GM23338 (cell line): Measurements from ENCODE around the gene MT1H. TPM values are rescaled to one million over a fixed set of nuclear protein-coding genes. Genes with fewer than 3 reads are reported as not detected.

Experiments
- ATAC-seq: fragments of 200-7000 bp; cut with Tn5 transposase; 3 replicates; pipeline ENCODE4 v1.9.1; 2020
- DNase-seq: peaks from one replicate; pipeline ENCODE4 v3.0.0-alpha.2; 2015; ENCODE audit warnings: low spot score
- H2AFZ ChIP-seq: fragments of 200-600 bp; sonication (generic); 2 replicates; pipeline ENCODE4 v1.8.0; 2016; ENCODE audit warnings: antibody characterized with exemption, mild to moderate bottlenecking, moderate library complexity
- H3F3A ChIP-seq: fragments of 200-600 bp; sonication (generic); replicated peaks from 2 replicates; pipeline ENCODE4 v1.8.0; 2017; ENCODE audit warnings: antibody characterized with exemption, mixed run types, low read depth
- H3K27ac ChIP-seq: fragments of 200-600 bp; sonication (generic); 2 replicates; pipeline ENCODE4 v1.6.1; 2016; ENCODE audit warnings: low read depth
- H3K27me3 ChIP-seq: fragments of 200-600 bp; sonication (generic); 2 replicates; pipeline ENCODE4 v1.8.0; 2016; ENCODE audit warnings: mild to moderate bottlenecking, mixed run types, moderate library complexity; ENCODE audit not compliant: insufficient read depth
- H3K36me3 ChIP-seq: fragments of 200-600 bp; sonication (generic); 2 replicates; pipeline ENCODE4 v1.8.0; 2016; ENCODE audit warnings: mild to moderate bottlenecking; ENCODE audit not compliant: insufficient read depth
- H3K4me1 ChIP-seq: fragments of 200-600 bp; sonication (generic); 2 replicates; pipeline ENCODE4 v1.8.0; 2016; ENCODE audit warnings: mild to moderate bottlenecking, moderate library complexity; ENCODE audit not compliant: insufficient read depth
- H3K4me2 ChIP-seq: fragments of 200-600 bp; sonication (generic); 2 replicates; pipeline ENCODE4 v1.7.1; 2017; ENCODE audit warnings: mixed run types
- H3K4me3 ChIP-seq: fragments of 200-600 bp; sonication (generic); 2 replicates; pipeline ENCODE4 v1.6.1; 2016; ENCODE audit warnings: mixed run types
- H3K79me2 ChIP-seq: fragments of 200-600 bp; sonication (generic); replicated peaks from 2 replicates; pipeline ENCODE4 v1.8.0; 2017; ENCODE audit warnings: mild to moderate bottlenecking; ENCODE audit not compliant: insufficient read depth
- H3K9me2 ChIP-seq: fragments of 200-600 bp; sonication (generic); 2 replicates; pipeline ENCODE4 v1.8.0; 2017; ENCODE audit not compliant: insufficient read depth
- H4K20me1 ChIP-seq: fragments of 200-600 bp; sonication (generic); replicated peaks from 2 replicates; pipeline ENCODE4 v1.8.0; 2017; ENCODE audit warnings: mild to moderate bottlenecking; ENCODE audit not compliant: insufficient read depth
- H3K27ac Mint-ChIP-seq: 2 replicates; pipeline ENCODE4 v1.8.0; 2020; ENCODE audit warnings: inconsistent platforms, mild to moderate bottlenecking, moderate library complexity, mixed read lengths
- H3K27me3 Mint-ChIP-seq: 3 replicates; pipeline ENCODE4 v1.8.0; 2022; ENCODE audit warnings: low read depth, mild to moderate bottlenecking, moderate library complexity, mixed read lengths, inconsistent platforms; ENCODE audit not compliant: insufficient read depth, poor library complexity
- H3K36me3 Mint-ChIP-seq: 3 replicates; pipeline ENCODE4 v1.8.0; 2021; ENCODE audit warnings: low read depth, mild to moderate bottlenecking, inconsistent platforms, moderate library complexity, mixed read lengths
- H3K4me1 Mint-ChIP-seq: 3 replicates; pipeline ENCODE4 v1.8.0; 2020; ENCODE audit warnings: mild to moderate bottlenecking, inconsistent platforms, mixed read lengths
- H3K4me3 Mint-ChIP-seq: 3 replicates; pipeline ENCODE4 v1.8.0; 2021; ENCODE audit warnings: moderate library complexity, mild to moderate bottlenecking, inconsistent platforms, mixed read lengths
- H3K9me3 Mint-ChIP-seq: 3 replicates; pipeline ENCODE4 v1.8.0; 2020; ENCODE audit warnings: moderate library complexity, mild to moderate bottlenecking, inconsistent platforms, mixed read lengths
- ETS1 ChIP-seq: IDR thresholded peaks from 2 replicates; pipeline ENCODE4 v1.6.1; 2016; ENCODE audit warnings: antibody characterized with exemption
- EZH2phosphoT487 ChIP-seq: fragments of 200-600 bp; sonication (generic); IDR thresholded peaks from one replicate; pipeline ENCODE4 v1.8.1; 2018; ENCODE audit warnings: antibody characterized with exemption; ENCODE audit not compliant: unreplicated experiment
- NANOG ChIP-seq: IDR thresholded peaks from 2 replicates; pipeline ENCODE4 v1.6.1; 2016; ENCODE audit warnings: antibody characterized with exemption, borderline replicate concordance
- POLR2AphosphoS5 ChIP-seq: IDR thresholded peaks from 2 replicates; pipeline ENCODE4 v1.6.1; 2016; ENCODE audit warnings: antibody characterized with exemption, low read depth
- STAT1 ChIP-seq: IDR thresholded peaks from one replicate; pipeline ENCODE4 v1.6.1; 2016; ENCODE audit warnings: antibody characterized with exemption; ENCODE audit not compliant: unreplicated experiment
- ZNF331 ChIP-seq: fragments of 250-450 bp; sonication (Bioruptor Pico); IDR thresholded peaks from 2 replicates; pipeline ENCODE4 v1.5.0; 2020; ENCODE audit warnings: low read depth, mild to moderate bottlenecking, moderate library complexity
- polyA plus RNA-seq: library from polyadenylated mRNA; unstranded; fragments of >200 nt; fragmentation: Nextera tagmentation; extraction: Ambion mirVana; gene quantifications from 2 replicates; pipeline ENCODE4 v1.2.1, GENCODE V29; 2016
- total RNA-seq: library from RNA; depleted of rRNA; stranded (reverse); fragments of >200 nt; shearing (Covaris generic); gene quantifications from 2 replicates; pipeline ENCODE4 v1.2.3, GENCODE V29; 2014
- TF ChIP-seq, protein P1 (sequence below): IDR thresholded peaks from one replicate; pipeline ENCODE4 v1.6.1; 2018; ENCODE audit warnings: antibody characterized with exemption; ENCODE audit not compliant: unreplicated experiment

Gene MT1H
- total and polyA plus RNA-seq, 2 experiments from 2014 or later, result 52.3 to 425 TPM

- Histone ChIP-seq H3K27me3 (peaks cover 37% of the 10 kb centered on the region), H3K27ac (peak overlapping the region; percentile 100), H4K20me1 (no peaks in the 10 kb centered on the region), H3K4me1 (peaks cover 36% of the 10 kb centered on the region), H3K9me2 (no peaks in the 10 kb centered on the region), H3K4me3 (peak overlapping the region; percentile 73), H3K4me2 (peak overlapping the region; percentile 93), H3K79me2 (no peaks in the 10 kb centered on the region), H3K36me3 (no peaks in the 10 kb centered on the region), H2AFZ (peak overlapping the region; percentile 73), H3F3A (peaks cover 7% of the 10 kb centered on the region)
- ATAC-seq (peak; percentile 82), DNase-seq (peak; percentile 78)
- Mint-ChIP-seq H3K27ac (peak overlapping the region; percentile 85), H3K36me3 (peaks cover 6% of the 10 kb centered on the region), H3K9me3 (no peaks in the 10 kb centered on the region), H3K4me3 (peak overlapping the region; percentile 73), H3K4me1 (peaks cover 38% of the 10 kb centered on the region), H3K27me3 (peaks cover 50% of the 10 kb centered on the region)
- TF ChIP-seq, protein P1, sequence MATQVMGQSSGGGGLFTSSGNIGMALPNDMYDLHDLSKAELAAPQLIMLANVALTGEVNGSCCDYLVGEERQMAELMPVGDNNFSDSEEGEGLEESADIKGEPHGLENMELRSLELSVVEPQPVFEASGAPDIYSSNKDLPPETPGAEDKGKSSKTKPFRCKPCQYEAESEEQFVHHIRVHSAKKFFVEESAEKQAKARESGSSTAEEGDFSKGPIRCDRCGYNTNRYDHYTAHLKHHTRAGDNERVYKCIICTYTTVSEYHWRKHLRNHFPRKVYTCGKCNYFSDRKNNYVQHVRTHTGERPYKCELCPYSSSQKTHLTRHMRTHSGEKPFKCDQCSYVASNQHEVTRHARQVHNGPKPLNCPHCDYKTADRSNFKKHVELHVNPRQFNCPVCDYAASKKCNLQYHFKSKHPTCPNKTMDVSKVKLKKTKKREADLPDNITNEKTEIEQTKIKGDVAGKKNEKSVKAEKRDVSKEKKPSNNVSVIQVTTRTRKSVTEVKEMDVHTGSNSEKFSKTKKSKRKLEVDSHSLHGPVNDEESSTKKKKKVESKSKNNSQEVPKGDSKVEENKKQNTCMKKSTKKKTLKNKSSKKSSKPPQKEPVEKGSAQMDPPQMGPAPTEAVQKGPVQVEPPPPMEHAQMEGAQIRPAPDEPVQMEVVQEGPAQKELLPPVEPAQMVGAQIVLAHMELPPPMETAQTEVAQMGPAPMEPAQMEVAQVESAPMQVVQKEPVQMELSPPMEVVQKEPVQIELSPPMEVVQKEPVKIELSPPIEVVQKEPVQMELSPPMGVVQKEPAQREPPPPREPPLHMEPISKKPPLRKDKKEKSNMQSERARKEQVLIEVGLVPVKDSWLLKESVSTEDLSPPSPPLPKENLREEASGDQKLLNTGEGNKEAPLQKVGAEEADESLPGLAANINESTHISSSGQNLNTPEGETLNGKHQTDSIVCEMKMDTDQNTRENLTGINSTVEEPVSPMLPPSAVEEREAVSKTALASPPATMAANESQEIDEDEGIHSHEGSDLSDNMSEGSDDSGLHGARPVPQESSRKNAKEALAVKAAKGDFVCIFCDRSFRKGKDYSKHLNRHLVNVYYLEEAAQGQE, result no peak
- TF ChIP-seq POLR2AphosphoS5, result peak; percentile 61
Measured at GRCh38 chr16:56675685-56676210, 6.1 kb downstream of the MT1H start.

GRCh38 chr16:56677474-56677873 is 7.9 kb downstream of the MT1H start:
- Mint-ChIP-seq H3K27ac (no peak overlapping the region), H3K4me1 (peaks cover 42% of the 10 kb centered on the region), H3K4me3 (no peak overlapping the region), H3K9me3 (no peaks in the 10 kb centered on the region), H3K36me3 (no peaks in the 10 kb centered on the region; the same call in 1 of the 3 replicates), H3K27me3 (peaks cover 44% of the 10 kb centered on the region)
- Histone ChIP-seq H3K36me3 (no peaks in the 10 kb centered on the region), H3K79me2 (peaks cover 3% of the 10 kb centered on the region), H3K4me2 (0 out of 2 replicates have a peak overlapping the region, but pooled peaks have one; percentile 93), H4K20me1 (no peaks in the 10 kb centered on the region), H3K4me3 (no peak overlapping the region), H3K27me3 (peaks cover 32% of the 10 kb centered on the region), H3K9me2 (no peaks in the 10 kb centered on the region), H2AFZ (no peak overlapping the region), H3K4me1 (peaks cover 41% of the 10 kb centered on the region), H3F3A (peaks cover 7% of the 10 kb centered on the region), H3K27ac (no peak overlapping the region)
- ATAC-seq (no peak), DNase-seq (no peak)
- no peak for TF ChIP-seq ZNF331 (CRISPR knock-in tag)
- TF ChIP-seq NANOG, result no peak
- no peak for TF ChIP-seq EZH2phosphoT487
- TF ChIP-seq POLR2AphosphoS5, result no peak
- TF ChIP-seq STAT1, result no peak
- TF ChIP-seq ETS1, result no peak
